KMS-11 (cell line): ENCODE data around the gene TRAF6.

Experiments
- H2AFZ ChIP-seq: fragments of 200-600 bp; sonication (generic); 2 replicates; pipeline ENCODE4 v1.6.1; 2016; ENCODE audit warnings: antibody characterized with exemption, mixed run types, low read depth
- H3K27ac ChIP-seq: fragments of 200-600 bp; sonication (generic); 2 replicates; pipeline ENCODE4 v1.6.1; 2016; ENCODE audit warnings: mild to moderate bottlenecking, mixed run types
- H3K27me3 ChIP-seq: fragments of 200-600 bp; sonication (generic); 2 replicates; pipeline ENCODE4 v1.6.1; 2017; ENCODE audit warnings: mild to moderate bottlenecking, low read depth, mixed run types, moderate library complexity; ENCODE audit not compliant: insufficient read depth
- H3K36me3 ChIP-seq: fragments of 200-600 bp; sonication (generic); 2 replicates; pipeline ENCODE4 v1.6.1; 2017; ENCODE audit warnings: mild to moderate bottlenecking, mixed run types; ENCODE audit not compliant: insufficient read depth
- H3K4me1 ChIP-seq: fragments of 200-600 bp; sonication (generic); 2 replicates; pipeline ENCODE4 v1.6.1; 2016; ENCODE audit warnings: mild to moderate bottlenecking, low read depth, mixed run types; ENCODE audit not compliant: poor library complexity, severe bottlenecking
- H3K4me2 ChIP-seq: fragments of 200-600 bp; sonication (generic); 2 replicates; pipeline ENCODE4 v1.7.0; 2016; ENCODE audit warnings: mild to moderate bottlenecking, mixed run types
- H3K4me3 ChIP-seq: fragments of 200-600 bp; sonication (generic); IDR thresholded peaks from 2 replicates; pipeline ENCODE4 v1.6.1; 2017; ENCODE audit warnings: low read depth, low read length, mixed read lengths; ENCODE audit not compliant: insufficient read depth
- H3K79me2 ChIP-seq: fragments of 200-600 bp; sonication (generic); 2 replicates; pipeline ENCODE4 v1.6.1; 2016; ENCODE audit warnings: low read depth, mixed run types; ENCODE audit not compliant: insufficient read depth
- H3K9ac ChIP-seq: fragments of 200-600 bp; sonication (generic); 2 replicates; pipeline ENCODE4 v1.6.1; 2016; ENCODE audit warnings: mild to moderate bottlenecking, mixed run types
- H4K20me1 ChIP-seq: fragments of 200-600 bp; sonication (generic); 2 replicates; pipeline ENCODE4 v1.6.1; 2016; ENCODE audit warnings: mild to moderate bottlenecking, mixed run types; ENCODE audit not compliant: insufficient read depth
- TF ChIP-seq, protein P1 (sequence below): fragments of 200-600 bp; sonication (generic); conservative IDR thresholded peaks from 2 replicates; pipeline ENCODE4 v1.6.1; 2017; ENCODE audit warnings: low read depth, mild to moderate bottlenecking, antibody characterized with exemption, low read length, moderate library complexity, mixed read lengths

The TRAF6 gene

GRCh38 chr11:36471577-36471976, 38.5 kb downstream of the TRAF6 start:
- no peak overlapping the region for H3K9ac ChIP-seq
- no peak overlapping the region for H3K4me2 ChIP-seq
- no peaks in the 10 kb centered on the region for H3K79me2 ChIP-seq
- H2AFZ ChIP-seq, result no peak overlapping the region
- H3K36me3 ChIP-seq, result no peaks in the 10 kb centered on the region
- H3K4me1 ChIP-seq, result peaks cover 13% of the 10 kb centered on the region
- H3K27ac ChIP-seq, result no peak overlapping the region
- no peak overlapping the region for H3K4me3 ChIP-seq
- TF ChIP-seq, protein P1, sequence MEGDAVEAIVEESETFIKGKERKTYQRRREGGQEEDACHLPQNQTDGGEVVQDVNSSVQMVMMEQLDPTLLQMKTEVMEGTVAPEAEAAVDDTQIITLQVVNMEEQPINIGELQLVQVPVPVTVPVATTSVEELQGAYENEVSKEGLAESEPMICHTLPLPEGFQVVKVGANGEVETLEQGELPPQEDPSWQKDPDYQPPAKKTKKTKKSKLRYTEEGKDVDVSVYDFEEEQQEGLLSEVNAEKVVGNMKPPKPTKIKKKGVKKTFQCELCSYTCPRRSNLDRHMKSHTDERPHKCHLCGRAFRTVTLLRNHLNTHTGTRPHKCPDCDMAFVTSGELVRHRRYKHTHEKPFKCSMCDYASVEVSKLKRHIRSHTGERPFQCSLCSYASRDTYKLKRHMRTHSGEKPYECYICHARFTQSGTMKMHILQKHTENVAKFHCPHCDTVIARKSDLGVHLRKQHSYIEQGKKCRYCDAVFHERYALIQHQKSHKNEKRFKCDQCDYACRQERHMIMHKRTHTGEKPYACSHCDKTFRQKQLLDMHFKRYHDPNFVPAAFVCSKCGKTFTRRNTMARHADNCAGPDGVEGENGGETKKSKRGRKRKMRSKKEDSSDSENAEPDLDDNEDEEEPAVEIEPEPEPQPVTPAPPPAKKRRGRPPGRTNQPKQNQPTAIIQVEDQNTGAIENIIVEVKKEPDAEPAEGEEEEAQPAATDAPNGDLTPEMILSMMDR, result no peak
- no peaks in the 10 kb centered on the region for H4K20me1 ChIP-seq
- H3K27me3 ChIP-seq, result no peaks in the 10 kb centered on the region

DNA sequence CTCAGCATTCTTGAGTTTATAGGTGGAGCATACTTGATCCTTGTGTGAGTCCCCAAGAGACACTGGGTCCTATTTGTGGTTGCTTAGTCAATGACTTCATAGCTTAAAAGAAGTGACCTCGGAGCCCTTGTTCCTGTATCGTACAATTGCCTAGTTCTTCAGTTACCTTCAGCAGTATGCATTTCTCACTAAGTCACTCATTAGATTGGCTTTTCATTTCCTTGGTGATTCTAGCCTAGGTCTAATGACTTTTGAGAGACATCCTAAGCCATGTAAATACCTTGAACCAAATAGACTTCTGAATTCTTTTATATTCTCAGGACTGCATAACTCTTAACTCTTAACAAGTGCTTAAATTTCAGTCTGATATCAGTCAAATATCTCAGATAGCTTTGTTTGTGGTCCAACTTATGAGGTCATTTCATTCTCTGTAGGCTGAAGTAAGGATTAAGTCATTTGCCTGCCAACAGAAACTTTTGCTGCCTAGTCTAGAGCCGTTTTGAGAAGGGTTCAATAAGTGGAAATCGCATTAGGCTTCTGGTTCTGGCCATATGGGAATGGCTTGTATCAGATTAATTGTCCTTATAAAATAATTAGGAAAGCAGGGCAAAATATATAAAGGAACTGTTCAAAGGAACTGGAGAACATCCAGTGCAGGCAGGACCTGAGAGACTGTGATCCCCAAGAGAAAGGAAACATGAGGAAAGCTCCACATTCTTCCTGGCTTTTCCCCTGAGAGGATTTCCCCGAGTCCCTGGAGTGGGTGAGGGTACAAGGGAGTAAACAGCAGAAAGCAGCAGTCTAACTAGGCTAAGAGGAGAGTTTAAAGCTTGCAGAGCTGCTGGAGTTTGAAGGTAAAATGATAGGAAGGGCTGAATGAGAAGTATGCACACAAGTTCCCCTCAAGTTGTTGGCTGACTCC, 39.9 kb downstream of the TRAF6 start:
- Histone ChIP-seq H3K36me3 (no peaks in the 10 kb centered on the region), H3K9ac (no peak overlapping the region), H3K27ac (no peak overlapping the region), H3K4me2 (no peak overlapping the region), H3K27me3 (no peaks in the 10 kb centered on the region), H4K20me1 (no peaks in the 10 kb centered on the region), H3K79me2 (no peaks in the 10 kb centered on the region), H3K4me3 (no peak overlapping the region), H3K4me1 (peaks cover 13% of the 10 kb centered on the region), H2AFZ (no peak overlapping the region)
- TF ChIP-seq, protein P1, result no peak

DNA sequence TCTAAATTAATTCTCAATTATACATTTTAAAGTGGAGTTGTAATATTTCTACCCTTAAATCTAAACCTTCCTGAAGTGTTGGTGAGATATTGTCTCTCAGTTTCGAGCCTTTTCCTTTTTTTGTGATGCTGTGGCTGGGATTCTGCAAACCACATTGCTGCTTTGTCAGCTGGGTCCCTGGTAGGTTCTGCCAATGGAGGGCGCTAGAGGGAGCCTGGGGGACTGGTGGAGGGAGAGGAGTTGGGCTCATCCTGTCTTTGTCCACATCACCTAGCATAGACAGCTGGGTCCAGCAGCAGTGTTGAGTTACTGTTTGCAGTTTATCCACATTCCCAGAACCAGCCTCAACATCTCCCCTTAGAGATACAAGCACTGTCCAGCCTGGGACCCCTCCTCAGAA, 41.0 kb downstream of the TRAF6 start:
- Histone ChIP-seq H3K79me2 (no peaks in the 10 kb centered on the region), H3K4me2 (no peak overlapping the region), H3K4me1 (peaks cover 13% of the 10 kb centered on the region), H3K36me3 (no peaks in the 10 kb centered on the region), H3K4me3 (no peak overlapping the region), H3K9ac (no peak overlapping the region), H3K27me3 (no peaks in the 10 kb centered on the region), H3K27ac (no peak overlapping the region), H2AFZ (no peak overlapping the region), H4K20me1 (no peaks in the 10 kb centered on the region)
- TF ChIP-seq, protein P1, result peak; percentile 63

DNA sequence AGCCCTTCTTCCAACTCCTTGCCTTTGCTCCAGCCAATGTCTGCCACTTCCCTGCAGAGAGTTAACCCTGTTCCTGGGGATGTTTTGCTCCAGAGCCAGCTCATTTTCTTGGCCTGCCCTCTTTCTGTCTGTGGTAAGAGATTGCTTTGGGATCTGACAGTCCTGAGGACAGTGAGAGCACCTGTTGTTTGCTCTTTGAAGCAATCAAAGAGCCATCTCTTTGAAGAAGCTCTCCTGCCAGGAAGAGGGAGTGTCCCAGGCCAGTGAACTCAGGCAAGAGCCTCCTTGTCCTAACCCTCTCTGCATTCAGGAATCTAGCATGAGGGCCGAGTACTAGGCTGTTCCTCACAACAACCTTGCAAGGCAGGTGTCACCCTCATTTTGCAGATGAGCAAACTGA, 42.2 kb downstream of the TRAF6 start:
- Histone ChIP-seq H3K27me3 (no peaks in the 10 kb centered on the region), H4K20me1 (no peaks in the 10 kb centered on the region), H3K36me3 (no peaks in the 10 kb centered on the region), H3K4me1 (peaks cover 13% of the 10 kb centered on the region), H3K27ac (no peak overlapping the region), H3K79me2 (no peaks in the 10 kb centered on the region), H3K4me3 (no peak overlapping the region), H3K9ac (no peak overlapping the region), H3K4me2 (no peak overlapping the region), H2AFZ (no peak overlapping the region)
- TF ChIP-seq, protein P1, result no peak
